ENCODE data around the gene PLOD1.
"Not testable (repeated sequence)": the region's sequence is repeated elsewhere in the genome, so short reads cannot be mapped to it uniquely, and the experiment has no call there.

The PLOD1 gene

GRCh38 chr1:11938722-11939526 lies 4.4 kb downstream of the PLOD1 start:
- no peak overlapping the region for H3K27ac ChIP-seq (ENCODE audit: low read depth, low read length)
- no peak overlapping the region for H3K4me2 ChIP-seq (ENCODE audit: low read length)
- no peak overlapping the region for H3K4me3 ChIP-seq (ENCODE audit: low read length)
- no peaks in the 10 kb centered on the region for H3F3A ChIP-seq (ENCODE audit: control insufficient read depth, insufficient read depth)
- H4K20me1 ChIP-seq (ENCODE audit: control insufficient read depth, insufficient read depth, low read depth, low read length) = no peaks in the 10 kb centered on the region
- H3K9me2 ChIP-seq (replicated peaks; ENCODE audit: control insufficient read depth, low read length) = no peaks in the 10 kb centered on the region
- no peak for TF ChIP-seq EZH2phosphoT487 (IDR thresholded peaks at IDR 0.05; ENCODE audit: borderline replicate concordance, low read length)
- TF ChIP-seq CTCF (IDR thresholded peaks at IDR 0.05; ENCODE audit: low read depth, low read length, poor library complexity, severe bottlenecking) = no peak
- H3K79me2 ChIP-seq (ENCODE audit: control insufficient read depth, low read length) = peaks cover 17% of the 10 kb centered on the region
- H3K4me1 ChIP-seq (ENCODE audit: control insufficient read depth, low read length) = peaks cover 8% of the 10 kb centered on the region
- H3K9me3 ChIP-seq (ENCODE audit: control insufficient read depth, insufficient read depth, low read length) = no peaks in the 10 kb centered on the region
- H3K27me3 ChIP-seq (ENCODE audit: control insufficient read depth, low read length) = no peaks in the 10 kb centered on the region
- peaks cover 10% of the 10 kb centered on the region; the same call in 1 of the 2 replicates for H3K36me3 ChIP-seq (ENCODE audit: control insufficient read depth, low read length)

- not testable (repeated sequence) for H3K4me2 ChIP-seq (ENCODE audit: low read length); H3K4me3 ChIP-seq (ENCODE audit: low read length); H3K4me1 ChIP-seq (ENCODE audit: control insufficient read depth, low read length); H4K20me1 ChIP-seq (ENCODE audit: control insufficient read depth, insufficient read depth, low read depth, low read length); H3F3A ChIP-seq (ENCODE audit: control insufficient read depth, insufficient read depth); H3K9me2 ChIP-seq (replicated peaks; ENCODE audit: control insufficient read depth, low read length); H3K27me3 ChIP-seq (ENCODE audit: control insufficient read depth, low read length); H3K9me3 ChIP-seq (ENCODE audit: control insufficient read depth, insufficient read depth, low read length); H3K27ac ChIP-seq (ENCODE audit: low read depth, low read length)
- H3K79me2 ChIP-seq (ENCODE audit: control insufficient read depth, low read length) = peaks cover 15% of the 10 kb centered on the region
- H3K36me3 ChIP-seq (ENCODE audit: control insufficient read depth, low read length) = peaks cover 10% of the 10 kb centered on the region; the same call in 1 of the 2 replicates
Observed at GRCh38 chr1:11939794-11940193, 5.3 kb downstream of the PLOD1 start.

- Histone ChIP-seq H3F3A (ENCODE audit: control insufficient read depth, insufficient read depth) (no peaks in the 10 kb centered on the region), H3K4me2 (ENCODE audit: low read length) (no peak overlapping the region), H3K36me3 (ENCODE audit: control insufficient read depth, low read length) (peaks cover 10% of the 10 kb centered on the region; the same call in 1 of the 2 replicates), H3K4me1 (ENCODE audit: control insufficient read depth, low read length) (no peaks in the 10 kb centered on the region; the same call in 1 of the 2 replicates), H3K79me2 (ENCODE audit: control insufficient read depth, low read length) (peaks cover 10% of the 10 kb centered on the region), H3K9me2 (replicated peaks; ENCODE audit: control insufficient read depth, low read length) (no peaks in the 10 kb centered on the region), H3K27ac (ENCODE audit: low read depth, low read length) (no peak overlapping the region), H3K9me3 (ENCODE audit: control insufficient read depth, insufficient read depth, low read length) (no peaks in the 10 kb centered on the region), H3K27me3 (ENCODE audit: control insufficient read depth, low read length) (no peaks in the 10 kb centered on the region), H3K4me3 (ENCODE audit: low read length) (no peak overlapping the region), H4K20me1 (ENCODE audit: control insufficient read depth, insufficient read depth, low read depth, low read length) (no peaks in the 10 kb centered on the region)
- no peak for TF ChIP-seq CTCF (IDR thresholded peaks at IDR 0.05; ENCODE audit: low read depth, low read length, poor library complexity, severe bottlenecking)
- no peak for TF ChIP-seq EZH2phosphoT487 (IDR thresholded peaks at IDR 0.05; ENCODE audit: borderline replicate concordance, low read length)
Observed at GRCh38 chr1:11940260-11940921, 5.9 kb downstream of the PLOD1 start.

GRCh38 chr1:11942280-11942679 lies 7.8 kb downstream of the PLOD1 start:
- no peaks in the 10 kb centered on the region; the same call in 1 of the 2 replicates for H3K4me1 ChIP-seq (ENCODE audit: control insufficient read depth, low read length)
- H3K27me3 ChIP-seq (ENCODE audit: control insufficient read depth, low read length) = no peaks in the 10 kb centered on the region
- no peaks in the 10 kb centered on the region for H3F3A ChIP-seq (ENCODE audit: control insufficient read depth, insufficient read depth)
- H3K9me2 ChIP-seq (replicated peaks; ENCODE audit: control insufficient read depth, low read length) = no peaks in the 10 kb centered on the region
- H3K4me2 ChIP-seq (ENCODE audit: low read length) = no peak overlapping the region
- peaks cover 16% of the 10 kb centered on the region for H3K36me3 ChIP-seq (ENCODE audit: control insufficient read depth, low read length)
- H4K20me1 ChIP-seq (ENCODE audit: control insufficient read depth, insufficient read depth, low read depth, low read length) = no peaks in the 10 kb centered on the region
- TF ChIP-seq CTCF (IDR thresholded peaks at IDR 0.05; ENCODE audit: low read depth, low read length, poor library complexity, severe bottlenecking) (no peak), EZH2phosphoT487 (IDR thresholded peaks at IDR 0.05; ENCODE audit: borderline replicate concordance, low read length) (no peak)
- no peak overlapping the region for H3K27ac ChIP-seq (ENCODE audit: low read depth, low read length)
- 0 out of 2 replicates have a peak, but pooled peaks cover 3% of the 10 kb centered on the region for H3K79me2 ChIP-seq (ENCODE audit: control insufficient read depth, low read length)
- no peaks in the 10 kb centered on the region for H3K9me3 ChIP-seq (ENCODE audit: control insufficient read depth, insufficient read depth, low read length)
- no peak overlapping the region for H3K4me3 ChIP-seq (ENCODE audit: low read length)
